Measurements from ENCODE around the gene SPAG17.

SPAG17 gene

DNA sequence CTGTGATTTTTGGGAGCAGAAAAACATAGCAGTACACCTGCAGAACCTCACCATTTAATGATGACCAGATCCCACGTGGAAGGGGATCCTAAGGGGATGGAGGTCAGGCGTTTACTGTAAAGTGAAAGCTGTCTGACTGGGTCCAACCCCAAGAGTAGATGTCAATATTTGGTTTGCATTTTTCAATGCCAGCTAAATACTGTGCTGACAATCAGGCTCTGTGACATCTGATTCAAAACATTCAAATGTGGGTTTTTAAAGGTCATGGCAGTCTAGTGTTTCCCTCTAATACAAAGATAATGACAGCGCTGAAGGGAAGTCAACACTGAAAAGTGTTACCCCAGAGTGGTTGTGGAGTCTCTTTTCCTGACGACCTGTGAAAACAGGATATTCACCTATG lies 68.1 kb downstream of the SPAG17 start:
- Histone ChIP-seq H3K4ac (ENCODE audit: low read length) (no peak overlapping the region), H3K23ac (ENCODE audit: low read depth, low read length, poor library complexity) (no peak overlapping the region), H3K27ac (replicated peaks; ENCODE audit: low read length) (no peak overlapping the region), H3K9me3 (replicated peaks in 1 of 2; ENCODE audit: control insufficient read depth in 2 of 2, insufficient read depth in 1 of 2, low read depth in 1 of 2, low read length in 2 of 2) (no peaks in the 10 kb centered on the region), H3K9ac (ENCODE audit: low read depth, low read length, poor library complexity) (no peak overlapping the region), H3K4me3 (ENCODE audit: low read length in 2 of 2) (no peak overlapping the region), H3K4me1 (ENCODE audit: control insufficient read depth in 2 of 2, insufficient read depth in 1 of 2, low read depth in 1 of 2, low read length in 2 of 2) (peaks cover 8 to 28% of the 10 kb centered on the region in 2 donors), H3K36me3 (replicated peaks in 1 of 2; ENCODE audit: control insufficient read depth in 2 of 2, insufficient read depth in 2 of 2, low read length in 2 of 2) (no peaks in the 10 kb centered on the region), H3K18ac (ENCODE audit: low read length) (no peak overlapping the region), H3K14ac (ENCODE audit: low read length) (no peak overlapping the region), H4K91ac (ENCODE audit: low read depth, low read length, poor library complexity) (no peak overlapping the region), H2BK5ac (ENCODE audit: low read length) (no peak overlapping the region), H3K4me2 (ENCODE audit: insufficient read depth, low read length, poor library complexity, severe bottlenecking) (no peak overlapping the region), H2BK12ac (ENCODE audit: low read length) (no peak overlapping the region), H2BK15ac (ENCODE audit: low read length) (no peak overlapping the region), H2AK5ac (ENCODE audit: low read depth, low read length) (no peak overlapping the region), H3K27me3 (ENCODE audit: control insufficient read depth in 3 of 3, insufficient read depth in 3 of 3, low read depth in 1 of 3, low read length in 3 of 3) (no peaks in the 10 kb centered on the region), H3K79me1 (ENCODE audit: low read depth, low read length) (no peaks in the 10 kb centered on the region), H2BK120ac (ENCODE audit: low read depth, low read length) (no peak overlapping the region), H4K8ac (ENCODE audit: low read depth, low read length) (no peak overlapping the region), H2AFZ (ENCODE audit: low read length) (peak overlapping the region; percentile 30)
- DNase-seq (ENCODE audit: low spot score) = no peak
- no CpG with 5 or more reads among the region's 4 CpGs for WGBS, 2 donors (ENCODE audit: extremely low coverage in 2 of 2, insufficient read length in 2 of 2, insufficient replicate concordance in 1 of 2)

- H3K4me3 ChIP-seq (ENCODE audit: low read length in 2 of 2) = no peak overlapping the region
- H2BK15ac ChIP-seq (ENCODE audit: low read length) = no peak overlapping the region
- no peak for DNase-seq (ENCODE audit: low spot score)
- H4K8ac ChIP-seq (ENCODE audit: low read depth, low read length) = no peak overlapping the region
- no peak overlapping the region for H2BK12ac ChIP-seq (ENCODE audit: low read length)
- H2BK5ac ChIP-seq (ENCODE audit: low read length) = no peak overlapping the region
- no peak overlapping the region for H3K4ac ChIP-seq (ENCODE audit: low read length)
- H3K79me1 ChIP-seq (ENCODE audit: low read depth, low read length) = no peaks in the 10 kb centered on the region
- no peak overlapping the region for H3K18ac ChIP-seq (ENCODE audit: low read length)
- H3K9ac ChIP-seq (ENCODE audit: low read depth, low read length, poor library complexity) = no peak overlapping the region
- no peak overlapping the region for H3K23ac ChIP-seq (ENCODE audit: low read depth, low read length, poor library complexity)
- peaks cover 8 to 28% of the 10 kb centered on the region in 2 donors for H3K4me1 ChIP-seq (ENCODE audit: control insufficient read depth in 2 of 2, insufficient read depth in 1 of 2, low read depth in 1 of 2, low read length in 2 of 2)
- H2BK120ac ChIP-seq (ENCODE audit: low read depth, low read length) = no peak overlapping the region
- H3K9me3 ChIP-seq (replicated peaks in 1 of 2; ENCODE audit: control insufficient read depth in 2 of 2, insufficient read depth in 1 of 2, low read depth in 1 of 2, low read length in 2 of 2) = no peaks in the 10 kb centered on the region
- H3K4me2 ChIP-seq (ENCODE audit: insufficient read depth, low read length, poor library complexity, severe bottlenecking) = no peak overlapping the region
- WGBS, 2 donors (ENCODE audit: extremely low coverage in 2 of 2, insufficient read length in 2 of 2, insufficient replicate concordance in 1 of 2) = no CpG with 5 or more reads among the region's 5 CpGs
- H2AK5ac ChIP-seq (ENCODE audit: low read depth, low read length) = no peak overlapping the region
- no peak overlapping the region for H3K27ac ChIP-seq (replicated peaks; ENCODE audit: low read length)
- H4K91ac ChIP-seq (ENCODE audit: low read depth, low read length, poor library complexity) = no peak overlapping the region
- no peaks in the 10 kb centered on the region for H3K27me3 ChIP-seq (ENCODE audit: control insufficient read depth in 3 of 3, insufficient read depth in 3 of 3, low read depth in 1 of 3, low read length in 3 of 3)
- no peak overlapping the region for H3K14ac ChIP-seq (ENCODE audit: low read length)
- H2AFZ ChIP-seq (ENCODE audit: low read length) = peak overlapping the region; percentile 30
- H3K36me3 ChIP-seq (replicated peaks in 1 of 2; ENCODE audit: control insufficient read depth in 2 of 2, insufficient read depth in 2 of 2, low read length in 2 of 2) = no peaks in the 10 kb centered on the region
Observed at GRCh38 chr1:118116401-118116800, 68.6 kb downstream of the SPAG17 start.

DNA sequence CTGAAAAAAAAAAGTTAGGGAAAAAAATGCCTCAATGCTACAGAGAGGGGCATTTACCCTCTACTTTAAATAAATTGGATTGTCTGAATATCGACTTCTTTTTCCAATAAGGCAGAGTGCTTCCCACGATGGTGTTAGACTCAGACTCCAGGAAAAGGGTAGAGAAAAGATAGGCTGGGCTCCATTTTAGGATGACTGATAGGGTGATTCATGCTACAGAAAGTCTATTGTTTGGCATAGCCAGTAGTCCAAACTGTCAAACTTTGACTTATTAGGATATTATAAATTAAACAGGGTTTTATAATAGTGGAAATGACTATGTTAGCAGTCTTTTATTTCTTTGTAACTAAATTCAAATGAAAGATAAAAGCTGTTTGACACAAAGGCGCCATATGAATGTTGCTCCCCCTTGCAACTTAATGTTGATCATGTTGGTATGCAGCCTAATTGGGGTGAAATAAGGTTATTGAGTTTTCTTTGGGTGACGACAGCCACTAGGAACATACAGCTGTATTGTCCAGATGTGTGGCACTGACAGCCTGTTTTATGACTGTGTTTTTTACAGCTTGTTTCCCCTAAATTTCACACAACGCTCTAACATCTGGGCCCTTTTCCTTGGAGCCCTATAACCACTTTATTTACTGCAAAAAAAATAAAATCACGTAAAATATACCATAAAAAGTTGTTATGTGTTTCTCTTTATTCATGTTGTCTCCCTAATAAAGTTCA lies 69.3 kb downstream of the SPAG17 start:
- Histone ChIP-seq H3K27me3 (ENCODE audit: control insufficient read depth in 3 of 3, insufficient read depth in 3 of 3, low read depth in 1 of 3, low read length in 3 of 3) (no peaks in the 10 kb centered on the region), H3K4ac (ENCODE audit: low read length) (no peak overlapping the region), H3K4me3 (ENCODE audit: low read length in 2 of 2) (no peak overlapping the region), H3K79me1 (ENCODE audit: low read depth, low read length) (no peaks in the 10 kb centered on the region), H3K14ac (ENCODE audit: low read length) (no peak overlapping the region), H3K23ac (ENCODE audit: low read depth, low read length, poor library complexity) (no peak overlapping the region), H3K9me3 (replicated peaks in 1 of 2; ENCODE audit: control insufficient read depth in 2 of 2, insufficient read depth in 1 of 2, low read depth in 1 of 2, low read length in 2 of 2) (no peaks in the 10 kb centered on the region), H2BK120ac (ENCODE audit: low read depth, low read length) (no peak overlapping the region), H2BK5ac (ENCODE audit: low read length) (no peak overlapping the region), H3K18ac (ENCODE audit: low read length) (no peak overlapping the region), H3K4me1 (ENCODE audit: control insufficient read depth in 2 of 2, insufficient read depth in 1 of 2, low read depth in 1 of 2, low read length in 2 of 2) (peaks cover 8 to 28% of the 10 kb centered on the region in 2 donors), H3K27ac (replicated peaks; ENCODE audit: low read length) (no peak overlapping the region), H4K8ac (ENCODE audit: low read depth, low read length) (no peak overlapping the region), H3K36me3 (replicated peaks in 1 of 2; ENCODE audit: control insufficient read depth in 2 of 2, insufficient read depth in 2 of 2, low read length in 2 of 2) (no peaks in the 10 kb centered on the region), H2AK5ac (ENCODE audit: low read depth, low read length) (no peak overlapping the region), H3K9ac (ENCODE audit: low read depth, low read length, poor library complexity) (no peak overlapping the region), H4K91ac (ENCODE audit: low read depth, low read length, poor library complexity) (no peak overlapping the region), H2AFZ (ENCODE audit: low read length) (peak overlapping the region; percentile 30), H2BK15ac (ENCODE audit: low read length) (no peak overlapping the region), H3K4me2 (ENCODE audit: insufficient read depth, low read length, poor library complexity, severe bottlenecking) (no peak overlapping the region), H2BK12ac (ENCODE audit: low read length) (no peak overlapping the region)
- WGBS, 2 donors (ENCODE audit: extremely low coverage in 2 of 2, insufficient read length in 2 of 2, insufficient replicate concordance in 1 of 2) = no CpG with 5 or more reads among the region's 6 CpGs
- no peak for DNase-seq (ENCODE audit: low spot score)

DNA sequence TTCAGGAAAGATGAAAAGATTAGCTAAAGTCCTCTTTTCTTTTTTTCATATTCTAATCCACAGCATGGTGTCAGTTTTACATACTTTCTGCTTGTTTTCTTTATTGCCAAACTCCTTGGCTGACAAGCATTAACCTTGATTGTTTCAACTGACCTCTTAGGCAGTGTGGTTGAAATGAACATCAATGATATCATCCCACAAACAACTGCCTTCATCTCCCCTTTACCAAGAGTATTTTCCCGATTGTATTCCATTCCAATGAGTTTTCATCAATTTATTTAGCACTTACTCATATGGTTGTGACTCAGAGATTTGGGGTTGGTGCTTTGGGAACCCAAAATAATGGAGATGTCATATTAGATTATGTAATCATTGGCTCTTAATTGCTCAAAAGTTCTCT lies 71.8 kb downstream of the SPAG17 start:
- Histone ChIP-seq H3K36me3 (replicated peaks in 1 of 2; ENCODE audit: control insufficient read depth in 2 of 2, insufficient read depth in 2 of 2, low read length in 2 of 2) (no peaks in the 10 kb centered on the region), H3K4me1 (ENCODE audit: control insufficient read depth in 2 of 2, insufficient read depth in 1 of 2, low read depth in 1 of 2, low read length in 2 of 2) (peaks cover 6 to 17% of the 10 kb centered on the region in 2 donors), H2BK5ac (ENCODE audit: low read length) (no peak overlapping the region), H4K8ac (ENCODE audit: low read depth, low read length) (no peak overlapping the region), H3K27ac (replicated peaks; ENCODE audit: low read length) (no peak overlapping the region), H3K4ac (ENCODE audit: low read length) (no peak overlapping the region), H3K4me3 (ENCODE audit: low read length in 2 of 2) (no peak overlapping the region), H3K9me3 (replicated peaks in 1 of 2; ENCODE audit: control insufficient read depth in 2 of 2, insufficient read depth in 1 of 2, low read depth in 1 of 2, low read length in 2 of 2) (no peaks in the 10 kb centered on the region), H2AFZ (ENCODE audit: low read length) (no peak overlapping the region), H3K79me1 (ENCODE audit: low read depth, low read length) (no peaks in the 10 kb centered on the region), H2BK15ac (ENCODE audit: low read length) (no peak overlapping the region), H3K4me2 (ENCODE audit: insufficient read depth, low read length, poor library complexity, severe bottlenecking) (no peak overlapping the region), H3K14ac (ENCODE audit: low read length) (no peak overlapping the region), H2AK5ac (ENCODE audit: low read depth, low read length) (no peak overlapping the region), H3K23ac (ENCODE audit: low read depth, low read length, poor library complexity) (no peak overlapping the region), H3K27me3 (ENCODE audit: control insufficient read depth in 3 of 3, insufficient read depth in 3 of 3, low read depth in 1 of 3, low read length in 3 of 3) (no peaks in the 10 kb centered on the region), H4K91ac (ENCODE audit: low read depth, low read length, poor library complexity) (no peak overlapping the region), H3K9ac (ENCODE audit: low read depth, low read length, poor library complexity) (no peak overlapping the region), H3K18ac (ENCODE audit: low read length) (no peak overlapping the region), H2BK120ac (ENCODE audit: low read depth, low read length) (no peak overlapping the region), H2BK12ac (ENCODE audit: low read length) (no peak overlapping the region)
- no peak for DNase-seq (ENCODE audit: low spot score)
- WGBS, 2 donors (ENCODE audit: extremely low coverage in 2 of 2, insufficient read length in 2 of 2, insufficient replicate concordance in 1 of 2) = no CpG with 5 or more reads among the region's 1 CpG
